Measurements from ENCODE around the gene GPS1. TPM values are rescaled to one million over a fixed set of nuclear protein-coding genes. Genes with fewer than 3 reads are reported as not detected.

Gene GPS1
- total RNA-seq, 1 donor from 2014 or later = 86.5 TPM

- DNase-seq (peak; percentile 100), ATAC-seq (ENCODE audit: poor library complexity) (peak; percentile 91)
- intact Hi-C loops (cut with DNase I) = no loop called here
Observed at GRCh38 chr17:82022981-82023446, 28.7 kb upstream of the GPS1 start, which contains the start of gene LRRC45. TSS of gene LRRC45 (plus strand) at chr17:82023305. CDS start at chr17:82023644, 339 bp downstream.

- ATAC-seq (ENCODE audit: poor library complexity) = peak; percentile 1
- peak; percentile 44 for DNase-seq
- intact Hi-C loops (cut with DNase I) = no loop called here
Observed at GRCh38 chr17:82023447-82024241, 28.1 kb upstream of the GPS1 start.

GRCh38 chr17:82024859-82025258 is 26.8 kb upstream of the GPS1 start:
- DNase-seq (no peak), ATAC-seq (ENCODE audit: poor library complexity) (no peak)
- intact Hi-C loops (cut with DNase I) = no loop called here

GRCh38 chr17:82025401-82026107 is 26.1 kb upstream of the GPS1 start:
- ATAC-seq (ENCODE audit: poor library complexity) (no peak), DNase-seq (no peak)
- intact Hi-C loops (cut with DNase I) = no loop called here

- intact Hi-C loops (cut with DNase I) = loop anchor here (2.0 kb wide), 1 partner anchor 127 kb away; no protein-coding TSS in a partner anchor
- DNase-seq (no peak), ATAC-seq (ENCODE audit: poor library complexity) (no peak)
Observed at GRCh38 chr17:82028246-82028645, 23.5 kb upstream of the GPS1 start.

- DNase-seq (no peak), ATAC-seq (ENCODE audit: poor library complexity) (no peak)
- intact Hi-C loops (cut with DNase I) = loop anchor here (2.0 kb wide), 1 partner anchor 126 kb away; no protein-coding TSS in a partner anchor
Observed at GRCh38 chr17:82028966-82029365, 22.7 kb upstream of the GPS1 start.

GRCh38 chr17:82029391-82029790 is 22.3 kb upstream of the GPS1 start:
- peak; percentile 76 for DNase-seq
- intact Hi-C loops (cut with DNase I) = loop anchor here (2.0 kb wide), 1 partner anchor 125 kb away; no protein-coding TSS in a partner anchor
- ATAC-seq (ENCODE audit: poor library complexity) = peak; percentile 55

GRCh38 chr17:82029990-82030469 is 21.7 kb upstream of the GPS1 start:
- intact Hi-C loops (cut with DNase I) = loop anchor here (2.0 kb wide), 1 partner anchor 125 kb away; no protein-coding TSS in a partner anchor
- DNase-seq (no peak), ATAC-seq (ENCODE audit: poor library complexity) (peak; percentile 1)

GRCh38 chr17:82030470-82031302 is 21.0 kb upstream of the GPS1 start:
- ATAC-seq (ENCODE audit: poor library complexity) = peak; percentile 92
- intact Hi-C loops (cut with DNase I) = no loop called here
- peak; percentile 90 for DNase-seq

GRCh38 chr17:82031303-82031884 is 20.3 kb upstream of the GPS1 start, which contains the start of gene RAC3:
TSS of gene RAC3 (plus strand) at chr17:82031678. CDS start at chr17:82031762, 84 bp downstream.
- no peak for DNase-seq
- no peak for ATAC-seq (ENCODE audit: poor library complexity)
- intact Hi-C loops (cut with DNase I) = no loop called here

- ATAC-seq (ENCODE audit: poor library complexity) (no peak), DNase-seq (no peak)
- intact Hi-C loops (cut with DNase I) = no loop called here
Observed at GRCh38 chr17:82031885-82032627, 19.6 kb upstream of the GPS1 start.

- intact Hi-C loops (cut with DNase I) = no loop called here
- DNase-seq (no peak), ATAC-seq (ENCODE audit: poor library complexity) (no peak)
Observed at GRCh38 chr17:82033359-82034085, 18.2 kb upstream of the GPS1 start.

GRCh38 chr17:82034371-82035011 is 17.2 kb upstream of the GPS1 start:
- intact Hi-C loops (cut with DNase I) = loop anchor here (5.0 kb wide), 1 partner anchor 63 kb away; the partner anchor contains the start of gene FASN
- DNase-seq (no peak), ATAC-seq (ENCODE audit: poor library complexity) (no peak)

- DNase-seq (no peak), ATAC-seq (ENCODE audit: poor library complexity) (no peak)
- intact Hi-C loops (cut with DNase I) = loop anchor here (5.0 kb wide), 1 partner anchor 62 kb away; the partner anchor contains the start of gene FASN
Observed at GRCh38 chr17:82035488-82035887, 16.2 kb upstream of the GPS1 start.

GRCh38 chr17:82035956-82036633 is 15.6 kb upstream of the GPS1 start:
- ATAC-seq (ENCODE audit: poor library complexity) (no peak), DNase-seq (no peak)
- intact Hi-C loops (cut with DNase I) = loop anchor here (5.0 kb wide), 1 partner anchor 61 kb away; the partner anchor contains the start of gene FASN

Data from Right ventricle myocardium superior (tissue), 1 donor.